ENCODE measurements around the gene ATIC. TPM values are rescaled to one million over a fixed set of nuclear protein-coding genes. Genes with fewer than 3 reads are reported as not detected.

The ATIC gene
- total RNA-seq, 1 donor, result 20.3 TPM

- H3K4me3 ChIP-seq (ENCODE audit: low read depth, low read length), result no peak overlapping the region
- DNase-seq (ENCODE audit: low read depth), result no peak
- no peak for TF ChIP-seq CTCF (IDR thresholded peaks at IDR 0.05; ENCODE audit: insufficient read depth, low read depth, low read length)
Observed at GRCh38 chr2:215271446-215271845, 40.4 kb upstream of the ATIC start.

DNA sequence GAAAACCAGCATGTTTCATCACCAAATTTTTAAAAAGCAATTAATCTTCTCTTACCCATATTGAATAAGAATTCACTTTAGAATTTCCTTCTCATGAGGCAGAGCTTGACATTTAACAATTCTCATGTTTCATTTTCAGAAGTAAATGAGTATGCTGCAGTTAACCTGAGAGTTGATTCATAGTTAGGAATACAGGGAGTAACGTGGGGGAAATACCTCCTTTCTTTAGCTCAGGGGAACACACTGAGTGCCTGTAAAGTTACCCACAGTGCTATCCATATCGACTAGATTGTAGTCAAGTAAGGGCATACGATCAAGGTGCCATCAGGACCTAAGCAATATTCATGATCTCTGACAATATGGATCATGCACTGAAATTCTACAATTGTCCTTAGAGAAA is 38.9 kb upstream of the ATIC start:
- H3K4me3 ChIP-seq (ENCODE audit: low read depth, low read length), result no peak overlapping the region
- no peak for TF ChIP-seq CTCF (IDR thresholded peaks at IDR 0.05; ENCODE audit: insufficient read depth, low read depth, low read length)
- DNase-seq (ENCODE audit: low read depth), result no peak

DNA sequence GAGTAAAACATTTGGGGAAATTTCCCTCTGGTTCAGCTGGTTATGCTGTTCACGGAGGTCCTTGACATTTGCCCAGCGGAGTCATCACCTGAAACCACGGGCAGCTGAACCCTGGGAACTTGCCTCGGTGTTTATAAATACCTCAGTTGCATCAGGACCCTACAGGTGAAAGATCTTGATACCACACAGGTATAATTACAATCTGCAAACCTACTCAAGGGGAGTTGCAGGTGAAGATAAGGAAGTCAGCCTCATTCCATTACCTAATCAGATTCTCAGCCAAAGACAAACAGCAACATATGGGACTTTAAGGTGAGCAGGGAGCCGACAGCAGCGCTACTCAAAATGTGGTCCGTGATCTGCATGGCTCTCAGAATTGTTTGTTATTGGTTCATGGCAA is 37.0 kb upstream of the ATIC start:
- no peak for DNase-seq (ENCODE audit: low read depth)
- no peak overlapping the region for H3K4me3 ChIP-seq (ENCODE audit: low read depth, low read length)
- TF ChIP-seq CTCF (IDR thresholded peaks at IDR 0.05; ENCODE audit: insufficient read depth, low read depth, low read length), result no peak

GRCh38 chr2:215275824-215276223 is 36.0 kb upstream of the ATIC start:
- TF ChIP-seq CTCF (IDR thresholded peaks at IDR 0.05; ENCODE audit: insufficient read depth, low read depth, low read length), result no peak

DNA sequence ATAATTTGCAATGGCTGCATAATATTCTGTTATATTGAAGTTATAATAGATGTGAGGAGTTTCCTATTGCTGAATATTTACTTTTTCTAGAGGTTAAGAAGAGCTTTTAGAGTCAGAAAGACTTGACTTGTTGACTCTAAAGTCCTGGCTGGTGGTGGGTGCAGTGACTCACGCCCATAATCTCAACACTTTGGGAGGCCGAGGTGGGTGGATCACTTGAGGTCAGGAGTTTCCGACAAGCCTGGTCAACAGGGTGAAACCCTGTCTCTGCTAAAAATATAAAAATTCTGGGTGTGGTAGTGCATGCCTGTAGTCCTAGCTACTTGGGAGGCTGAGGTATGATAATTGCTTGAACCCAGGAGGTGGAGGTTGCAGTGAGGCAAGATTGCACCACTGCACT is 33.9 kb upstream of the ATIC start:
- no peak for TF ChIP-seq CTCF (IDR thresholded peaks at IDR 0.05; ENCODE audit: insufficient read depth, low read depth, low read length)
- H3K4me3 ChIP-seq (ENCODE audit: low read depth, low read length), result no peak overlapping the region
- DNase-seq (ENCODE audit: low read depth), result peak; percentile 74

More at GRCh38 chr2:215275824-215276223, 36.0 kb upstream of the ATIC start:
- no peak for DNase-seq (ENCODE audit: low read depth)
- no peak overlapping the region for H3K4me3 ChIP-seq (ENCODE audit: low read depth, low read length)

DNA sequence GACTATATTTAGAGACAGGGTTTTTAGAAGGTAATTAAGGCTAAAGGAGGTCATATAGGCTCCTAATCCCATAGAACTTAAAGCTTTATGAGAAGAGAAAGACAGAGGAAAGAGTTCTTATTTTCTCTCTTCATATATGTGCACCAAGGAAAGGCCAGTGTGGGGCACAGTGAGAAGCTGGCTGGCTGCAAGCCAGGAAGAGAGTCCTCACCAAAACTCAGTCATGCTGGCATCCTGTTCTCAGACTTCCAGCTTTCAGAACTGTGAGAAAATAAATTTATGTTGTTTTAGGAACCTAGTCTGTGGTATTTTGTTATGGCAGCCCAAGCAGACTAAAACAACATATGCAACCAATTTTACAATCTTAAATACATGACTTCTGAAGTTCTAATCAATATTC is 31.5 kb upstream of the ATIC start:
- TF ChIP-seq CTCF (IDR thresholded peaks at IDR 0.05; ENCODE audit: insufficient read depth, low read depth, low read length), result no peak
- DNase-seq (ENCODE audit: low read depth), result no peak

GRCh38 chr2:215283221-215283620 is 28.6 kb upstream of the ATIC start:
- no peak for TF ChIP-seq CTCF (IDR thresholded peaks at IDR 0.05; ENCODE audit: insufficient read depth, low read depth, low read length)
- H3K4me3 ChIP-seq (ENCODE audit: low read depth, low read length), result no peak overlapping the region
- DNase-seq (ENCODE audit: low read depth), result no peak

More for the DNA sequence above, 31.5 kb upstream of the ATIC start:
- no peak overlapping the region for H3K4me3 ChIP-seq (ENCODE audit: low read depth, low read length)

All from fibroblast of villous mesenchyme (primary cell).